ENCODE results near the gene ASTN2. TPM values are rescaled to one million over a fixed set of nuclear protein-coding genes. Genes with fewer than 3 reads are reported as not detected.

ASTN2 gene
- total RNA-seq, 4 donors from 2014 or later: 0.94 to 5.6 (median 3.7) TPM

GRCh38 chr9:117273612-117274011, 141.2 kb downstream of the ASTN2 start:
- intact Hi-C loops (cut with DNase I): no loop called here
- H3K4me3 ChIP-seq (replicated peaks in 1 of 3): no peak overlapping the region
- H3K9me3 ChIP-seq: no peaks in the 10 kb centered on the region
- H3K4me1 ChIP-seq: no peaks in the 10 kb centered on the region
- TF ChIP-seq CTCF (IDR thresholded peaks at IDR 0.05) (no peak), POLR2A (IDR thresholded peaks at IDR 0.05) (no peak)
- H3K27ac ChIP-seq: no peak overlapping the region
- 61 to 86% methylated on average over 1 of the region's 1 CpG for WGBS, 2 donors
- no peaks in the 10 kb centered on the region for H3K36me3 ChIP-seq
- no peak for DNase-seq
- no peaks in the 10 kb centered on the region for H3K27me3 ChIP-seq

- no peak for TF ChIP-seq CTCF (IDR thresholded peaks at IDR 0.05)
- no peak for TF ChIP-seq POLR2A (IDR thresholded peaks at IDR 0.05)
- Histone ChIP-seq H3K36me3 (no peaks in the 10 kb centered on the region), H3K4me1 (no peaks in the 10 kb centered on the region), H3K27me3 (no peaks in the 10 kb centered on the region), H3K27ac (no peak overlapping the region), H3K9me3 (no peaks in the 10 kb centered on the region), H3K4me3 (replicated peaks in 1 of 3) (no peak overlapping the region)
- 48 to 71% methylated on average over 9 of the region's 9 CpGs for WGBS, 2 donors
- no peak for DNase-seq
- intact Hi-C loops (cut with DNase I): no loop called here
Measured at GRCh38 chr9:117268847-117269446, 145.9 kb downstream of the ASTN2 start.

GRCh38 chr9:117266855-117267497, 147.9 kb downstream of the ASTN2 start:
- no peaks in the 10 kb centered on the region for H3K9me3 ChIP-seq
- no peaks in the 10 kb centered on the region for H3K27me3 ChIP-seq
- no peaks in the 10 kb centered on the region for H3K36me3 ChIP-seq
- TF ChIP-seq CTCF (IDR thresholded peaks at IDR 0.05) (no peak), POLR2A (IDR thresholded peaks at IDR 0.05) (no peak)
- H3K4me1 ChIP-seq: no peaks in the 10 kb centered on the region
- H3K27ac ChIP-seq: no peak overlapping the region
- intact Hi-C loops (cut with DNase I): no loop called here
- DNase-seq: no peak
- WGBS, 2 donors: 82 to 87% methylated on average over 2 of the region's 2 CpGs
- no peak overlapping the region for H3K4me3 ChIP-seq (replicated peaks in 1 of 3)

- H3K27ac ChIP-seq: no peak overlapping the region
- TF ChIP-seq CTCF (IDR thresholded peaks at IDR 0.05) (no peak), POLR2A (IDR thresholded peaks at IDR 0.05) (no peak)
- H3K27me3 ChIP-seq: no peaks in the 10 kb centered on the region
- no peaks in the 10 kb centered on the region for H3K36me3 ChIP-seq
- H3K4me3 ChIP-seq (replicated peaks in 1 of 3): no peak overlapping the region
- DNase-seq: peak; percentile 51 to 70
- WGBS, 2 donors: 46 to 56% methylated on average over 4 of the region's 4 CpGs
- peaks cover 0 to 7% of the 10 kb centered on the region in 2 donors for H3K4me1 ChIP-seq
- intact Hi-C loops (cut with DNase I): no loop called here
- H3K9me3 ChIP-seq: no peaks in the 10 kb centered on the region
Measured at GRCh38 chr9:117265253-117265652, 149.6 kb downstream of the ASTN2 start.

- intact Hi-C loops (cut with DNase I): no loop called here
- no peaks in the 10 kb centered on the region for H3K36me3 ChIP-seq
- H3K27ac ChIP-seq: no peak overlapping the region
- H3K27me3 ChIP-seq: no peaks in the 10 kb centered on the region
- H3K9me3 ChIP-seq: no peaks in the 10 kb centered on the region
- no peak for TF ChIP-seq POLR2A (IDR thresholded peaks at IDR 0.05)
- no peak for TF ChIP-seq CTCF (IDR thresholded peaks at IDR 0.05)
- no peak for DNase-seq
- H3K4me3 ChIP-seq (replicated peaks in 1 of 3): no peak overlapping the region
- WGBS, 2 donors: 65 to 78% methylated on average over 8 of the region's 8 CpGs
- H3K4me1 ChIP-seq: peaks cover 0 to 7% of the 10 kb centered on the region in 2 donors
Measured at GRCh38 chr9:117258184-117258866, 156.5 kb downstream of the ASTN2 start.

All from thyroid gland (tissue), 4 donors.